HFF-Myc (cell line): ENCODE data around the gene KHSRP.

Source experiments
- DNase-seq: peaks from one replicate; pipeline ENCODE4 v3.0.0-alpha.2; 2011; ENCODE audit warnings: low read depth; ENCODE audit errors: extremely low read depth
- H3K4me3 ChIP-seq: replicated peaks from 2 replicates; pipeline ENCODE4 v1.5.1; 2011; ENCODE audit warnings: low read depth, mild to moderate bottlenecking, control low read depth, low read length
- CTCF ChIP-seq: IDR thresholded peaks from 2 replicates; pipeline ENCODE4 v1.5.1; 2012; ENCODE audit warnings: mild to moderate bottlenecking, low read depth, low read length, control low read depth; ENCODE audit errors: missing control alignments

Gene KHSRP

GRCh38 chr19:6425732-6426620 is 1.4 kb upstream of the KHSRP start:
- no peak overlapping the region for H3K4me3 ChIP-seq
- no peak for DNase-seq
- TF ChIP-seq CTCF: peak; percentile 16

GRCh38 chr19:6424939-6425731 is 524 bp upstream of the KHSRP start:
- TF ChIP-seq CTCF: no peak
- peak; percentile 100 for DNase-seq
- no peak overlapping the region for H3K4me3 ChIP-seq

- peak overlapping the region; percentile 97 for H3K4me3 ChIP-seq
- no peak for TF ChIP-seq CTCF
- DNase-seq: no peak
Measured at GRCh38 chr19:6423499-6424194, 964 bp downstream of the KHSRP start.

- DNase-seq: no peak
- TF ChIP-seq CTCF: no peak
- H3K4me3 ChIP-seq: no peak overlapping the region
Measured at GRCh38 chr19:6421075-6422014, 3.3 kb downstream of the KHSRP start.

GRCh38 chr19:6418562-6418932 is 6.1 kb downstream of the KHSRP start:
- no peak for DNase-seq
- TF ChIP-seq CTCF: no peak
- no peak overlapping the region for H3K4me3 ChIP-seq
